Measurements from ENCODE around the gene ZNF561.

Gene ZNF561

GRCh38 chr19:9622531-9622930 lies 1.5 kb upstream of the ZNF561 start:
- DNase-seq (ENCODE audit: extremely low spot score): no peak
- TF ChIP-seq CTCF (IDR thresholded peaks at IDR 0.05; ENCODE audit: control extremely low read depth, extremely low read depth, low read depth, missing control alignments): no peak
- POLR2A ChIA-PET: interaction anchor here (0.5 kb wide), 1 partner anchor 277 kb away, joined by 3 read pairs; no protein-coding TSS in a partner anchor
- CTCF ChIA-PET: interaction anchor here (0.9 to 1.4 kb wide), 3 partner anchors 11 to 173 kb away, joined by 3 to 5 read pairs (median 3); no protein-coding TSS in a partner anchor

- DNase-seq (ENCODE audit: extremely low spot score): no peak
- TF ChIP-seq CTCF (IDR thresholded peaks at IDR 0.05; ENCODE audit: control extremely low read depth, extremely low read depth, low read depth, missing control alignments): no peak
- ChIA-PET POLR2A (no interaction called here), CTCF (no interaction called here)
Observed at GRCh38 chr19:9620842-9621155, 233 bp downstream of the ZNF561 start.

- DNase-seq (ENCODE audit: extremely low spot score): no peak
- no peak for TF ChIP-seq CTCF (IDR thresholded peaks at IDR 0.05; ENCODE audit: control extremely low read depth, extremely low read depth, low read depth, missing control alignments)
- ChIA-PET POLR2A (interaction anchor here (0.6 kb wide), 1 partner anchor 302 kb away, joined by 3 read pairs; no protein-coding TSS in a partner anchor), CTCF (interaction anchor here (1.9 kb wide), 1 partner anchor 10 kb away, joined by 6 read pairs; no protein-coding TSS in a partner anchor)
Observed at GRCh38 chr19:9615844-9616243, 5.2 kb downstream of the ZNF561 start.

- no peak for DNase-seq (ENCODE audit: extremely low spot score)
- ChIA-PET POLR2A (no interaction called here), CTCF (no interaction called here)
- no peak for TF ChIP-seq CTCF (IDR thresholded peaks at IDR 0.05; ENCODE audit: control extremely low read depth, extremely low read depth, low read depth, missing control alignments)
Observed at GRCh38 chr19:9610484-9611113, 10.4 kb downstream of the ZNF561 start.

GRCh38 chr19:9608912-9609311 lies 12.1 kb downstream of the ZNF561 start:
- TF ChIP-seq CTCF (IDR thresholded peaks at IDR 0.05; ENCODE audit: control extremely low read depth, extremely low read depth, low read depth, missing control alignments): no peak
- ChIA-PET POLR2A (no interaction called here), CTCF (no interaction called here)
- DNase-seq (ENCODE audit: extremely low spot score): no peak

GRCh38 chr19:9597027-9597426 lies 24.0 kb downstream of the ZNF561 start:
- ChIA-PET CTCF (no interaction called here), POLR2A (no interaction called here)
- TF ChIP-seq CTCF (IDR thresholded peaks at IDR 0.05; ENCODE audit: control extremely low read depth, extremely low read depth, low read depth, missing control alignments): no peak
- no peak for DNase-seq (ENCODE audit: extremely low spot score)
